Activated T-cell treated with anti-CD3 and anti-CD28 coated beads, Interleukin-2, amount 50 U/mL, for 72 hours (primary cell): ENCODE results near the gene LONP1. TPM values are rescaled to one million over a fixed set of nuclear protein-coding genes. Genes with fewer than 3 reads are reported as not detected.

Experiments
- ATAC-seq, 2 donors: fragments of 150-1000 bp; cut with Tn5 transposase; replicated peaks in 1 of 2; 2 replicates each; pipeline ENCODE4 v1.10.0; 2021; ENCODE audit warnings: moderate library complexity in 2 of 2, mild to moderate bottlenecking in 1 of 2
- DNase-seq, 2 donors: peaks; one replicate each; pipeline ENCODE4 v3.0.0; 2021 to 2022; ENCODE audit warnings: mixed read lengths in 1 of 2
- H3K27ac Mint-ChIP-seq: one replicate; pipeline ENCODE4 v1.8.0; 2022; ENCODE audit warnings: mild to moderate bottlenecking, moderate library complexity, mixed read lengths
- H3K27me3 Mint-ChIP-seq: one replicate; pipeline ENCODE4 v1.8.0; 2022; ENCODE audit warnings: low read depth, mixed read lengths
- H3K36me3 Mint-ChIP-seq, 2 donors: one replicate each; pipeline ENCODE4 v1.8.0; 2022; ENCODE audit warnings: mixed read lengths in 2 of 2, mild to moderate bottlenecking in 1 of 2; ENCODE audit not compliant: insufficient read depth in 2 of 2
- H3K4me1 Mint-ChIP-seq: one replicate; pipeline ENCODE4 v1.8.0; 2022; ENCODE audit warnings: low read depth, mixed read lengths
- H3K4me3 Mint-ChIP-seq, 2 donors: one replicate each; pipeline ENCODE4 v1.8.0; 2022; ENCODE audit warnings: mild to moderate bottlenecking in 2 of 2, mixed read lengths in 2 of 2, moderate library complexity in 2 of 2
- H3K9me3 Mint-ChIP-seq, 2 donors: one replicate each; pipeline ENCODE4 v1.8.0; 2022; ENCODE audit warnings: mixed read lengths in 2 of 2
- total RNA-seq, 2 donors: library from RNA; stranded (reverse); gene quantifications; one replicate each; pipeline ENCODE4 v1.2.3, GENCODE V29; 2022

LONP1 gene
- total RNA-seq, 2 donors from 2014 or later, result 262 to 266 TPM

DNA sequence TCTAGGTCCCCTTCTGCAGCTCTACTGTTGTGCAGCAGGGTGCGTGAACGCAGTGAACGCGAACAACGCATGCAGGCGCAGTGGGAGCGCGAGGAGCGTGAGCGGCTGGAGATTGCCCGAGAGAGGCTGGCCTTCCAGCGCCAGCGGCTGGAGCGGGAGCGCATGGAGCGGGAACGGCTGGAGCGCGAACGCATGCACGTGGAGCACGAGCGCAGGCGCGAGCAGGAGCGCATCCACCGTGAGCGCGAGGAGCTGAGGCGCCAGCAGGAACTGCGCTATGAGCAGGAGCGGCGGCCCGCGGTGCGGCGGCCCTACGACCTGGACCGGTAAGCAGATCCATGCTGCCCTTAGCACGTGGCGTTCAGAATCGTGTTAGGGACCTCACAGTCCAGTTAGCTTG, 58.5 kb downstream of the LONP1 start:
- H3K27ac Mint-ChIP-seq, result no peak overlapping the region
- no peaks in the 10 kb centered on the region for H3K27me3 Mint-ChIP-seq
- H3K9me3 Mint-ChIP-seq, result no peaks in the 10 kb centered on the region
- ATAC-seq (no peak), DNase-seq (no peak)
- no peak overlapping the region for H3K4me3 Mint-ChIP-seq
- H3K4me1 Mint-ChIP-seq, result peaks cover 18% of the 10 kb centered on the region
- peaks cover 11 to 33% of the 10 kb centered on the region in 2 donors for H3K36me3 Mint-ChIP-seq

DNA sequence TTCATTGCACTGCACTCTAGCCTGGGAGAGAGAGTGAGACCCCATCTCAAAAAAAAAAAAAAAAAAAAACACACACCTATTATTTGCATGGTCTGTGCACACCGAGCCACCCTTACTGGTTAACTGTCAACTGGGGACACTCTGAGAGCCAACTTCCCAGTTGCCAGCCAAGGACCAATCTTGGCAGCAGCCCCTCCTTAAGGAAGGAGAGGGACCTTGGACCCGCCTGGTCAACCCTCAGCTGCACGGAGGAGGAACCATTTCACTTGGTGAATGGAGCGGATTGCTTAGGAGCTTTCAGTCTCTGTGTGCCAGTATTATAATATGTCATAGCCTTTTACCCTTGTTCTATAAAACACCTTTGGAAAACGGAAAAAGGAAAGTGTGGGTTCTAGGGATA, 64.5 kb downstream of the LONP1 start:
- H3K27me3 Mint-ChIP-seq, result no peaks in the 10 kb centered on the region
- no peaks in the 10 kb centered on the region for H3K4me1 Mint-ChIP-seq
- no peak overlapping the region for H3K4me3 Mint-ChIP-seq
- ATAC-seq, result no peak
- H3K27ac Mint-ChIP-seq, result no peak overlapping the region
- H3K36me3 Mint-ChIP-seq, result peaks cover 14 to 41% of the 10 kb centered on the region in 2 donors
- no peaks in the 10 kb centered on the region for H3K9me3 Mint-ChIP-seq
- DNase-seq, result no peak

DNA sequence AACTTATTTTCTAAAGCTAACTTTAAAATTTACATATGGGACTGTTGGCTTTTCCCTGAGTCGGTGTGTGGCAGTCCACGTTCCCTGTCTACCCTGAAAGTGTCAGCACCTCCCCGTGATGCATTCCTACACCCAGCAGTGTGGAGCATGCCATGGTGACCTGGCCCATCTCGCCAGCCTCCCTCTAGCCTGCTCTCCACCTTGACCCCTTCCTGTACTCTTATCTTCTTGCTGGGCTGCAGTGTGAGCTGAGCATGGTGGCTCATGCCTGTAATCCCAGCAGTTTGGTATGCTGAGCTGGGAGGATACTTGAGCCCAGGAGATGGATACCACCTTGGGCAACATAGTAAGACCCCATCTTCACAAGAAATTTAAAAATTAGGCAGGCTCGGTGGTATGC, 65.0 kb downstream of the LONP1 start:
- Mint-ChIP-seq H3K4me1 (no peaks in the 10 kb centered on the region), H3K4me3 (no peak overlapping the region)

DNA sequence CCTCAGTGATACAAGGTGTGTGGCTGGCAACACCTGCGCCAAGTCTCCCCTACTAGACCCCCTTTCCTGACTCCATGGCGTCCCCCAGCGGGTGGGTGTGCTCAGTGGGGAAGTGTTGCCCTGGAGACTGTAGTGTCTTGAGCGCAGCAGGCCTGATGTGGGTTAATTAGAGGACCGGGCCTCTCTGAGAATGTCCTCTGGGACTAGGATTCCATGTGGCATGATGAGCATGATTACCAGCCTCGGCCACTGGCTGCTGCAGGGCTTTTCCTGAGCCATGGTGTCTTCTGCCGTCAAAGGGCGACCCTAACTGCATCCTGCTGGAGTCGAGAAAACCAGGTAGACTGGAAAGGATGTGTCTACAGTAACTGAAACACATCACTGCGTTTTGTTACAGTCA, 67.7 kb downstream of the LONP1 start:
- Mint-ChIP-seq H3K27me3 (no peaks in the 10 kb centered on the region), H3K27ac (no peak overlapping the region), H3K9me3 (no peaks in the 10 kb centered on the region), H3K4me1 (no peaks in the 10 kb centered on the region), H3K4me3 (no peak overlapping the region), H3K36me3 (peaks cover 17 to 46% of the 10 kb centered on the region in 2 donors)
- ATAC-seq (no peak), DNase-seq (no peak)

More for the DNA sequence above, 65.0 kb downstream of the LONP1 start:
- Mint-ChIP-seq H3K9me3 (no peaks in the 10 kb centered on the region), H3K27ac (no peak overlapping the region), H3K36me3 (peaks cover 14 to 42% of the 10 kb centered on the region in 2 donors), H3K27me3 (no peaks in the 10 kb centered on the region)
- DNase-seq (no peak), ATAC-seq (no peak)

DNA sequence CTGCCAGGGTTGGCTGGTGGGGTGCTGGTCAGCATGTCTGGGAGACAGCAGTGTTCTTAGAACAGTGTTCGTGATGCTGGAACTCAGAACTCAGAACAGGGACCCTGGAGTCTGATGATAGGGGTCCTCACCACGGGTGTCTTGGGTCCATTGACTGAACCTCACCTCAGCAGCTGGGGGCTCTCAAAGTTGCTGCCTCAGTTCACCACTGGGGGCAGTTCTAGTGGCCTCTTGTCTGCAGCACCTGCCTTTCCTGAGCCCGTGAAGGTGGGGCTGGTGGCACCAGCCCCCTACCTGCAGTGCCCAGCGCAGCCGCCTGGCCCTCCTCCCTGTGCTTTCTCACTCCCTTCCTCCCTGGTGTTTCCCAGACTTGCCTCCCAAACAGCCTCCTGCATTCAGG, 68.6 kb downstream of the LONP1 start:
- DNase-seq (no peak), ATAC-seq (no peak)
- H3K9me3 Mint-ChIP-seq, result no peaks in the 10 kb centered on the region
- H3K4me1 Mint-ChIP-seq, result no peaks in the 10 kb centered on the region
- peaks cover 18 to 51% of the 10 kb centered on the region in 2 donors for H3K36me3 Mint-ChIP-seq
- no peak overlapping the region for H3K4me3 Mint-ChIP-seq
- H3K27me3 Mint-ChIP-seq, result no peaks in the 10 kb centered on the region
- H3K27ac Mint-ChIP-seq, result no peak overlapping the region

DNA sequence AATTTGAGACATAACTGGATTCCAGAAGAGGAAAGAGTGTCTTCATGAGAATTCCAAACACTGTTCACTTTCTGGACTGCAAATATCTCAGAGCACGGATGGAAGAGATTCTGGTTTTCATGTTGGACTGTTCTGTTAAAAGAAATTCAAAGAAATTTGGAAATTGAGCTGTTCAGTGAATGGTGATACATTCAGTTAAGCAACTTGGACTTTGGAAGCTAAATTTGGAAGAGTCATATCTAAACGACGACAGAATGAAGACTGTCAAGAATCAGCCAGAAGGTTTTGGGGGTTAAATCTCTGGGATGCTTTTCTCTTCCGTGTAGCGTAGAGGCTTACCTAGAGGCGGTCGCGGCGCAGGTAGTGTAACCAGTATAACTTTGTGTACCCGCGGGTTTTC, 71.5 kb downstream of the LONP1 start:
- H3K4me1 Mint-ChIP-seq, result no peaks in the 10 kb centered on the region
- H3K4me3 Mint-ChIP-seq, result no peak overlapping the region
- H3K27ac Mint-ChIP-seq, result peak overlapping the region; percentile 70
- DNase-seq (no peak), ATAC-seq (no peak)
- H3K27me3 Mint-ChIP-seq, result no peaks in the 10 kb centered on the region
- H3K9me3 Mint-ChIP-seq, result no peaks in the 10 kb centered on the region
- H3K36me3 Mint-ChIP-seq, result peaks cover 20 to 52% of the 10 kb centered on the region in 2 donors

DNA sequence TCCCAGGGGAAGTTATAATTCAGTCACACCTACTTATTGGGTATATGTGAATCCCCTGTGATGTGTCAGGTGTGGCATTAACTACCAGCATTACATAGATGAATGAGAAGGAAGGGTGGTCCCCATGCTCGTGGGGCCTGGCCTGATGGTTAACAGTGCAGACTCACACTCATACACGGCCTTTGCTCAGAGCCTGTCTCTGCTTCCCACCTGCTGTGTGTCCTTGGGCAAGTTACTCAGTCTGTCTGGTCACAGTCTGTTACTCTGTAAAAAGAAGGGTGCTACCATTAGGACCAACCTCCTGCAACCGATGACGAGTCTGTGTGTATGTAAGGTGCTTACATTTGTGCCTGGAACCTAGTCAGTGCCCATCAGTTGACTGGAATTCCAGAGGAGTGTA, 73.2 kb downstream of the LONP1 start:
- peak overlapping the region; percentile 10 for H3K27ac Mint-ChIP-seq
- no peaks in the 10 kb centered on the region for H3K9me3 Mint-ChIP-seq
- H3K4me3 Mint-ChIP-seq, result no peak overlapping the region
- DNase-seq (no peak), ATAC-seq (no peak)
- peaks cover 12 to 56% of the 10 kb centered on the region in 2 donors for H3K36me3 Mint-ChIP-seq
- peaks cover under 1% of the 10 kb centered on the region for H3K4me1 Mint-ChIP-seq
- no peaks in the 10 kb centered on the region for H3K27me3 Mint-ChIP-seq

DNA sequence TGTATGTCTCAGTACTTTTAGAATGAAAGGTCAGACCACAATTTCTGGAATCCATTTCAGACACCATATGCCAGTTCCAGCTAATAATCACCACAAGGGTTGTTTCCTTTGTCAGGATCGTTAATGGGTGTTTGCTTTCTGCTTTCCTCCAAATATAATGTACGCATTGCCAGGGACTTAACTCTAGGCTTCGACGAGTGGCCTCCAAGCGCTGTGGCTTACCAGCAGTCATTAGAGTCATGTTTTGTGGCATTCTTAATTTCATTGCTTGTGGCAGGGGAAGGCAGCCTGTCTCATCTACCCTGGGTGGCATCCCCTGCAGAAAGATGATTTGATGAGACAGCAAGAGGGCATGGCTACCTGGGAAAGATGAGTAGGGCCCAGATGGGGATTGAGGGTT, 74.5 kb downstream of the LONP1 start:
- no peak for ATAC-seq
- no peaks in the 10 kb centered on the region for H3K9me3 Mint-ChIP-seq
- H3K27ac Mint-ChIP-seq, result peak overlapping the region; percentile 72
- peaks cover 7% of the 10 kb centered on the region for H3K4me1 Mint-ChIP-seq
- H3K27me3 Mint-ChIP-seq, result no peaks in the 10 kb centered on the region
- no peak for DNase-seq
- peaks cover 13 to 58% of the 10 kb centered on the region in 2 donors for H3K36me3 Mint-ChIP-seq
- no peak overlapping the region for H3K4me3 Mint-ChIP-seq

DNA sequence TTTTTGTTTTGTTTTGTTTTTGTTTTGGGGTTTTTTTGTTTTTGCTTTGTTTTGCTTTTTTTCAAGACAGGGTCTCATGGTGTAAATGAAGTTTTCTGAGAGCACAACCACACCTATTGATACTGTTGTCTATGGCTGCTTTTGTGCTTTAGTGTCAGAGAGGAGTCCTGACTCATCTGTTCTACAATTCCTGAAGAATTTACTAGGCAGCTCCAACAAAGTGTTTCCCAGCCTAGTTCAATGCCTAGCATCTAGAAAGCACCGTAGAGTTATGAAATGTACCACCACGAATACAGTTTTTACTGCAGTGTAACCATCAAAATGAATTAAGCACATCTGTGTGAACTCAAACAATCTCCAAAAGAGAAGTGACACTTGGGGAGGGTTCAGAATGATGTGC, 75.9 kb downstream of the LONP1 start:
- Mint-ChIP-seq H3K4me3 (no peak overlapping the region), H3K36me3 (peaks cover 13 to 55% of the 10 kb centered on the region in 2 donors), H3K27me3 (no peaks in the 10 kb centered on the region), H3K9me3 (no peaks in the 10 kb centered on the region), H3K4me1 (peaks cover 7% of the 10 kb centered on the region), H3K27ac (no peak overlapping the region)
- DNase-seq (no peak), ATAC-seq (no peak)

DNA sequence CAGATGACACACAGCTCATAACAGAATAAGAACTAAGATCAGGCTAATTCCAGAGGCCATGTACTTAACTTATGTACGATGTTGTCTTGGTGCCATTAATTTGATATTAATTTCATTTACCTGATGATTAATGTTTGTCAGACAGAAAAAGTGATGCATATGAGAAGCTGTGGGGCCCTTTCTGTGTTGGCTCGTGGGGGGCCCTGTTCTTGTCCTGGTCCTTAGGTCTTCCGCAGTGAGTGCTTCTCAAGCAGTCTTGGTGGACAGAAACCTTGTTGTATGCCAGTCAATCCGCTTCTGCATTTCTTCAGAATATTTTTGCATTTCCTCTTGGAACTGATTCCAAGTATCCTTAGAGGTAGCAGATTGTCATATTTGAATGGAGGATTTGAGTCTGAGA, 76.9 kb downstream of the LONP1 start:
- ATAC-seq (no peak), DNase-seq (no peak)
- Mint-ChIP-seq H3K27me3 (no peaks in the 10 kb centered on the region), H3K4me3 (no peak overlapping the region), H3K9me3 (no peaks in the 10 kb centered on the region), H3K36me3 (peaks cover 10 to 55% of the 10 kb centered on the region in 2 donors), H3K27ac (no peak overlapping the region), H3K4me1 (peaks cover 7% of the 10 kb centered on the region)

DNA sequence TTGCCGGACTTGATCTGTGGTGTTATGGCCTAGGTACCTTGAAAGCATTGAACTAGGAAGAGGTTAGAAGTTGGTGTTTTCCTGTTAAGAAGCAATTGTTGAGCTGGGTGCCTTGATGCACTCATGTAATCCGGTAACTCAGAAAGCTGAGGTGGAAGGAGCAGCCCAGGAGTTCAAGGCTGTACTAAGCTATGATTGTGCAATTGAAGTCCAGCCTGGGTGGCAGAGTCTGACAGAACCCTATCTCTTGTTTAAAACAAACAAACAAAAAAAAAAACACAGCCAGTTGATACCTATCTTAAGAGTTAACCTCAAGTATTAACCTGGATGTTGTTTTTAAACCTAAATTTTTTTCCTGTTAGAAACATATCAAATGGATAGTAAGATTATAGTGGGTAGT, 77.7 kb downstream of the LONP1 start:
- peaks cover 7% of the 10 kb centered on the region for H3K4me1 Mint-ChIP-seq
- DNase-seq (no peak), ATAC-seq (no peak)
- H3K27me3 Mint-ChIP-seq, result no peaks in the 10 kb centered on the region
- peaks cover 8 to 53% of the 10 kb centered on the region in 2 donors for H3K36me3 Mint-ChIP-seq
- H3K27ac Mint-ChIP-seq, result no peak overlapping the region
- no peak overlapping the region for H3K4me3 Mint-ChIP-seq
- H3K9me3 Mint-ChIP-seq, result no peaks in the 10 kb centered on the region

Other genes starting within 250 kb of the LONP1 start
- under 1 TPM; 0.91 to 0.93 TPM for gene TINCR, start 152.2 kb downstream of the LONP1 start, total RNA-seq
- 100 to 1,000 TPM in 1 of 2 donors, 10 to 100 TPM in 1; 83.2 to 106 TPM for gene SAFB2, start 97.4 kb downstream of the LONP1 start, total RNA-seq
- 100 to 1,000 TPM; 108 to 112 TPM for gene SAFB, start 97.1 kb downstream of the LONP1 start, total RNA-seq
- gene MICOS13, start 39.6 kb downstream of the LONP1 start, total RNA-seq, result 10 to 100 TPM; 33.8 to 34.1 TPM
- gene HSD11B1L, start 39.1 kb downstream of the LONP1 start, total RNA-seq, result 1 to 10 TPM; 3.0 to 5.1 TPM
- gene RPL36, start 29.9 kb downstream of the LONP1 start, total RNA-seq, result 1,000 to 10,000 TPM; 1,272 to 1,302 TPM
- gene CATSPERD, start 491 bp upstream of the LONP1 start, total RNA-seq, result not detected
- gene PRR22, start 64.6 kb upstream of the LONP1 start, total RNA-seq, result 1 to 10 TPM; 4.6 to 4.7 TPM
- 10 to 100 TPM; 40.7 to 55.8 TPM for gene DUS3L, start 71.0 kb upstream of the LONP1 start, total RNA-seq
- gene NRTN, start 84.9 kb upstream of the LONP1 start, total RNA-seq, result 1 to 10 TPM; 2.7 to 3.7 TPM
- under 1 TPM in 1 of 2 donors, not detected in 1; 0.21 TPM for gene FUT6, start 119.6 kb upstream of the LONP1 start, total RNA-seq
- gene FUT3, start 131.3 kb upstream of the LONP1 start, total RNA-seq, result 1 to 10 TPM; 1.7 to 3.6 TPM
- 1 to 10 TPM in 1 of 2 donors, under 1 TPM in 1; 0.44 to 1.7 TPM for gene FUT5, start 150.4 kb upstream of the LONP1 start, total RNA-seq
- gene NDUFA11, start 183.6 kb upstream of the LONP1 start, total RNA-seq, result 100 to 1,000 TPM; 158 to 174 TPM
- 10 to 100 TPM in 1 of 2 donors, 1 to 10 TPM in 1; 8.7 to 10.5 TPM for gene VMAC, start 184.7 kb upstream of the LONP1 start, total RNA-seq
- 10 to 100 TPM; 12.9 to 20.9 TPM for gene CAPS, start 194.1 kb upstream of the LONP1 start, total RNA-seq